22Rv1 (cell line): ENCODE data around the gene NDUFB4.

Experiments used
- CTCF ChIP-seq: fragments of 450-650 bp; IDR thresholded peaks from 2 replicates; pipeline ENCODE4 v1.5.1; 2017; ENCODE audit warnings: mild to moderate bottlenecking
- ZFX ChIP-seq: fragments of 450-650 bp; IDR thresholded peaks from 2 replicates; pipeline ENCODE4 v1.6.1; 2017; ENCODE audit warnings: antibody characterized with exemption, borderline replicate concordance

GRCh38 chr3:120625159-120625586, 29.0 kb downstream of the NDUFB4 start:
- no peak for TF ChIP-seq CTCF
- TF ChIP-seq ZFX: no peak
